Sciatic nerve (tissue), 2 donors: Measurements from ENCODE around the gene PTPRG. TPM values are rescaled to one million over a fixed set of nuclear protein-coding genes. Genes with fewer than 3 reads are reported as not detected.

Experiments
- ATAC-seq: fragments of 200-7000 bp; cut with Tn5 transposase; one replicate; pipeline ENCODE4 v1.9.1; 2020; ENCODE audit warnings: mild to moderate bottlenecking, moderate library complexity
- DNase-seq: peaks from one replicate; pipeline ENCODE4 v3.0.0-alpha.2; 2020; ENCODE audit warnings: low spot score
- intact Hi-C: fragments of 100-400 bp; cut with DNase I; formaldehyde crosslinking; loops from one replicate; pipeline ENCODE4 v1.14.2; 2022
- total RNA-seq: library from RNA; stranded (reverse); fragmentation: NEBNext Ultra II Directional; extraction: Animal tissue kit (Norgen Biotek cat#: 25700); gene quantifications from one replicate; pipeline ENCODE4 v1.2.1, GENCODE V29; 2021
- donor health status: DM: no; HTN: no; CAD: no.
- donor health status: DM: no; HTN: no; CAD: no.

PTPRG gene
- total RNA-seq, 1 donor from 2014 or later: 67.7 TPM

GRCh38 chr3:61637088-61638051 is 76.0 kb downstream of the PTPRG start:
- DNase-seq (no peak), ATAC-seq (peak; percentile 72)
- intact Hi-C loops: no loop called here

GRCh38 chr3:61638741-61639140 is 77.4 kb downstream of the PTPRG start:
- intact Hi-C loops: no loop called here
- ATAC-seq: no peak
- DNase-seq: no peak

GRCh38 chr3:61639991-61640390 is 78.6 kb downstream of the PTPRG start:
- DNase-seq (no peak), ATAC-seq (no peak)
- intact Hi-C loops: no loop called here

- no peak for DNase-seq
- no peak for ATAC-seq
- intact Hi-C loops: no loop called here
Observed at GRCh38 chr3:61645148-61645547, 83.8 kb downstream of the PTPRG start.

- intact Hi-C loops: no loop called here
- no peak for DNase-seq
- ATAC-seq: no peak
Observed at GRCh38 chr3:61646360-61646759, 85.0 kb downstream of the PTPRG start.

GRCh38 chr3:61646851-61647525 is 85.6 kb downstream of the PTPRG start:
- DNase-seq (no peak), ATAC-seq (no peak)
- intact Hi-C loops: no loop called here

- DNase-seq: no peak
- intact Hi-C loops: no loop called here
- ATAC-seq: no peak
Observed at GRCh38 chr3:61648481-61648880, 87.1 kb downstream of the PTPRG start.

- ATAC-seq: no peak
- intact Hi-C loops: no loop called here
Observed at GRCh38 chr3:61649381-61650170, 88.2 kb downstream of the PTPRG start.

GRCh38 chr3:61650276-61650675 is 88.9 kb downstream of the PTPRG start:
- ATAC-seq (peak; percentile 97), DNase-seq (peak; percentile 84)
- intact Hi-C loops: no loop called here

More at GRCh38 chr3:61649381-61650170, 88.2 kb downstream of the PTPRG start:
- no peak for DNase-seq

GRCh38 chr3:61650719-61651410 is 89.5 kb downstream of the PTPRG start:
- DNase-seq: no peak
- no peak for ATAC-seq
- intact Hi-C loops: no loop called here

- intact Hi-C loops: no loop called here
- DNase-seq (no peak), ATAC-seq (no peak)
Observed at GRCh38 chr3:61657689-61658088, 96.3 kb downstream of the PTPRG start.

- no peak for DNase-seq
- intact Hi-C loops: no loop called here
- ATAC-seq: no peak
Observed at GRCh38 chr3:61662861-61663260, 101.5 kb downstream of the PTPRG start.

- intact Hi-C loops: no loop called here
- peak; percentile 9 for ATAC-seq
- no peak for DNase-seq
Observed at GRCh38 chr3:61663356-61664104, 102.2 kb downstream of the PTPRG start.

GRCh38 chr3:61664105-61664482 is 102.7 kb downstream of the PTPRG start:
- no peak for DNase-seq
- peak; percentile 73 for ATAC-seq
- intact Hi-C loops: no loop called here

- DNase-seq: no peak
- intact Hi-C loops: no loop called here
- ATAC-seq: no peak
Observed at GRCh38 chr3:61665121-61665520, 103.8 kb downstream of the PTPRG start.

- intact Hi-C loops: no loop called here
Observed at GRCh38 chr3:61665987-61666386, 104.6 kb downstream of the PTPRG start.

GRCh38 chr3:61666615-61667330 is 105.4 kb downstream of the PTPRG start:
- ATAC-seq (no peak), DNase-seq (no peak)
- intact Hi-C loops: no loop called here

More at GRCh38 chr3:61665987-61666386, 104.6 kb downstream of the PTPRG start:
- DNase-seq: no peak
- ATAC-seq: peak; percentile 48

GRCh38 chr3:61667383-61667782 is 106.0 kb downstream of the PTPRG start:
- ATAC-seq (no peak), DNase-seq (no peak)
- intact Hi-C loops: no loop called here
